ENCODE results near the gene C19orf47. TPM values are rescaled to one million over a fixed set of nuclear protein-coding genes. Genes with fewer than 3 reads are reported as not detected.
"Not testable (repeated sequence)": the region's sequence is repeated elsewhere in the genome, so short reads cannot be mapped to it uniquely, and the experiment has no call there.

C19orf47 gene
- total RNA-seq, 2 experiments from 2014 or later: 15.6 to 33.8 TPM

- Histone ChIP-seq H3K27ac (ENCODE audit: low read depth, low read length, poor library complexity, severe bottlenecking) (no peak overlapping the region), H4K20me1 (ENCODE audit: insufficient read depth, low read length) (no peaks in the 10 kb centered on the region), H3K9me3 (ENCODE audit: low read length) (no peaks in the 10 kb centered on the region), H2AFZ (ENCODE audit: low read length) (no peak overlapping the region), H3K36me3 (ENCODE audit: insufficient read depth, low read length) (peaks cover 58% of the 10 kb centered on the region), H3K4me3 (ENCODE audit: low read depth, low read length, poor library complexity, severe bottlenecking) (no peak overlapping the region), H3K4me1 (ENCODE audit: insufficient read depth, low read length, poor library complexity, severe bottlenecking) (no peaks in the 10 kb centered on the region), H3K79me2 (ENCODE audit: insufficient read depth, low read depth, low read length) (0 out of 2 replicates have a peak, but pooled peaks cover 4% of the 10 kb centered on the region), H3K4me2 (ENCODE audit: low read length) (no peak overlapping the region), H3K9me2 (ENCODE audit: insufficient read depth, low read length) (no peaks in the 10 kb centered on the region)
- no peak for DNase-seq (ENCODE audit: low spot score)
- TF ChIP-seq EZH2phosphoT487 (IDR thresholded peaks at IDR 0.05; ENCODE audit: borderline replicate concordance, low read depth, low read length): no peak
- TF ChIP-seq, protein P1, sequence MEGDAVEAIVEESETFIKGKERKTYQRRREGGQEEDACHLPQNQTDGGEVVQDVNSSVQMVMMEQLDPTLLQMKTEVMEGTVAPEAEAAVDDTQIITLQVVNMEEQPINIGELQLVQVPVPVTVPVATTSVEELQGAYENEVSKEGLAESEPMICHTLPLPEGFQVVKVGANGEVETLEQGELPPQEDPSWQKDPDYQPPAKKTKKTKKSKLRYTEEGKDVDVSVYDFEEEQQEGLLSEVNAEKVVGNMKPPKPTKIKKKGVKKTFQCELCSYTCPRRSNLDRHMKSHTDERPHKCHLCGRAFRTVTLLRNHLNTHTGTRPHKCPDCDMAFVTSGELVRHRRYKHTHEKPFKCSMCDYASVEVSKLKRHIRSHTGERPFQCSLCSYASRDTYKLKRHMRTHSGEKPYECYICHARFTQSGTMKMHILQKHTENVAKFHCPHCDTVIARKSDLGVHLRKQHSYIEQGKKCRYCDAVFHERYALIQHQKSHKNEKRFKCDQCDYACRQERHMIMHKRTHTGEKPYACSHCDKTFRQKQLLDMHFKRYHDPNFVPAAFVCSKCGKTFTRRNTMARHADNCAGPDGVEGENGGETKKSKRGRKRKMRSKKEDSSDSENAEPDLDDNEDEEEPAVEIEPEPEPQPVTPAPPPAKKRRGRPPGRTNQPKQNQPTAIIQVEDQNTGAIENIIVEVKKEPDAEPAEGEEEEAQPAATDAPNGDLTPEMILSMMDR (conservative IDR thresholded peaks at IDR 0.05; ENCODE audit: low read length): no peak
- CTCF ChIA-PET (ENCODE audit: unreplicated experiment): no interaction called here
- intact Hi-C loops (cut with micrococcal nuclease; ENCODE audit: unreplicated experiment): no loop called here
- POLR2A ChIA-PET: interaction anchor here (0.6 kb wide), 1 partner anchor 9 kb away, joined by 6 read pairs; no protein-coding TSS in a partner anchor
- no TSS peak for BruUV-seq (replicated peaks)
Observed at GRCh38 chr19:40335855-40336600, 12.2 kb downstream of the C19orf47 start.

DNA sequence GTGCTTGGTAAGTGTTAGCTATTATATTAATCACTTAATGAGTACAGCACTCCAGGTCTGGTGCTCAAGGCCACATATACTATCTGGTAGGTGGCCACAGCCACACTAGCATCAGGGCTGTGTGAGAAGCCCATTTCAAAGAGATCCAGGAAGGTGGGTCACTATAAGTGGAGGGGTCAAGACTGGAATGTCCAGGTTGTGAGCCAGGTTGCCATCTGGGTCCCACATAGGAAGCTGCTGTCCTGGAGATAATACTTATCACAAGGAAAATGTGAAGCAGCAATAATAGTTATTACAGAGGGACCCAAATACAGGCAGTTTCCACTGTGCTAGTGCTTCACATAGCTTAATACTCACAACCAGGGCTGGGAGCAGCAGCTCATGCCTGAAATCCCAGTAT lies 13.1 kb downstream of the C19orf47 start:
- Histone ChIP-seq H3K4me2 (ENCODE audit: low read length) (no peak overlapping the region), H3K36me3 (ENCODE audit: insufficient read depth, low read length) (peaks cover 63% of the 10 kb centered on the region), H3K9me2 (ENCODE audit: insufficient read depth, low read length) (no peaks in the 10 kb centered on the region), H4K20me1 (ENCODE audit: insufficient read depth, low read length) (no peaks in the 10 kb centered on the region), H3K4me3 (ENCODE audit: low read depth, low read length, poor library complexity, severe bottlenecking) (no peak overlapping the region), H3K4me1 (ENCODE audit: insufficient read depth, low read length, poor library complexity, severe bottlenecking) (no peaks in the 10 kb centered on the region), H3K9me3 (ENCODE audit: low read length) (no peaks in the 10 kb centered on the region), H3K27ac (ENCODE audit: low read depth, low read length, poor library complexity, severe bottlenecking) (no peak overlapping the region), H2AFZ (ENCODE audit: low read length) (no peak overlapping the region), H3K79me2 (ENCODE audit: insufficient read depth, low read depth, low read length) (0 out of 2 replicates have a peak, but pooled peaks cover 4% of the 10 kb centered on the region)
- intact Hi-C loops (cut with micrococcal nuclease; ENCODE audit: unreplicated experiment): no loop called here
- ChIA-PET CTCF (ENCODE audit: unreplicated experiment) (no interaction called here), POLR2A (interaction anchor here (0.6 kb wide), 1 partner anchor 8 kb away, joined by 6 read pairs; no protein-coding TSS in a partner anchor)
- no peak for DNase-seq (ENCODE audit: low spot score)
- no peak for TF ChIP-seq EZH2phosphoT487 (IDR thresholded peaks at IDR 0.05; ENCODE audit: borderline replicate concordance, low read depth, low read length)
- TF ChIP-seq, protein P1 (conservative IDR thresholded peaks at IDR 0.05; ENCODE audit: low read length): no peak
- BruUV-seq (replicated peaks): no TSS peak

DNA sequence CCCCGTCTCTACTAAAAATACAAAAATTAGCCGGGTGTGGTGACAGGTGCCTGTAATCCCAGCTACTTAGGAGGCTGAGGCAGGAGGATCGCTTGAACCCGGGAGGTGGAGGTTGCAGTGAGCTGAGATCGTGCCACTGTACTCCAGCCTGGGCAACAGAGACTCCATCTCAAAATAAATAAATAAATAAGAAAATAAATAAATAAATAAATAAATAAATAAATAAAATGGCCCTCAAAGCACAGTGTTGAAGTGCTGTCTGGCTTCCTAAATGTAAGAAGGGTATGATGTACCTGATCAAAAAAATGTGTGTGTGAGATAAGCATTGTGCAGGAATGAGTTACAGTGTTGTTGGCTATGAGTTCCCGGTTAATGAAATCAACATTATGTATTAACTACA lies 15.1 kb downstream of the C19orf47 start:
- H3K4me2 ChIP-seq (ENCODE audit: low read length); H4K20me1 ChIP-seq (ENCODE audit: insufficient read depth, low read length); H2AFZ ChIP-seq (ENCODE audit: low read length); BruUV-seq (replicated peaks); H3K4me1 ChIP-seq (ENCODE audit: insufficient read depth, low read length, poor library complexity, severe bottlenecking); H3K9me2 ChIP-seq (ENCODE audit: insufficient read depth, low read length); DNase-seq (ENCODE audit: low spot score); POLR2A ChIA-PET; intact Hi-C loops (cut with micrococcal nuclease; ENCODE audit: unreplicated experiment); H3K27ac ChIP-seq (ENCODE audit: low read depth, low read length, poor library complexity, severe bottlenecking); H3K4me3 ChIP-seq (ENCODE audit: low read depth, low read length, poor library complexity, severe bottlenecking); H3K9me3 ChIP-seq (ENCODE audit: low read length); CTCF ChIA-PET (ENCODE audit: unreplicated experiment); H3K79me2 ChIP-seq (ENCODE audit: insufficient read depth, low read depth, low read length): not testable (repeated sequence)
- H3K36me3 ChIP-seq (ENCODE audit: insufficient read depth, low read length): peaks cover 73% of the 10 kb centered on the region

Data from OCI-LY7 (cell line).